ENCODE measurements around the gene STK11IP. TPM values are rescaled to one million over a fixed set of nuclear protein-coding genes. Genes with fewer than 3 reads are reported as not detected.

STK11IP gene
- total RNA-seq, 1 experiment from 2014 or later, result 29.3 TPM

GRCh38 chr2:219658196-219658846 is 60.7 kb downstream of the STK11IP start:
- intact Hi-C loops (cut with micrococcal nuclease; ENCODE audit: unreplicated experiment), result no loop called here
- no peak for TF ChIP-seq CTCF (IDR thresholded peaks at IDR 0.05; ENCODE audit: unreplicated experiment)
- DNase-seq, result no peak
- Mint-ChIP-seq H3K4me1 (ENCODE audit: low read depth, unreplicated experiment) (peaks cover 34% of the 10 kb centered on the region), H3K36me3 (ENCODE audit: insufficient read depth, unreplicated experiment) (peaks cover 12% of the 10 kb centered on the region), H3K27me3 (ENCODE audit: unreplicated experiment) (no peaks in the 10 kb centered on the region), H3K27ac (ENCODE audit: unreplicated experiment) (no peak overlapping the region), H3K9me3 (ENCODE audit: low read depth, unreplicated experiment) (peaks cover 16% of the 10 kb centered on the region), H3K4me3 (ENCODE audit: low read depth, unreplicated experiment) (no peak overlapping the region)
- CTCF ChIA-PET, result no interaction called here
- no TSS peak for BruUV-seq (replicated peaks)

GRCh38 chr2:219658874-219659273 is 61.2 kb downstream of the STK11IP start:
- peaks cover 12% of the 10 kb centered on the region for H3K36me3 Mint-ChIP-seq (ENCODE audit: insufficient read depth, unreplicated experiment)
- intact Hi-C loops (cut with micrococcal nuclease; ENCODE audit: unreplicated experiment), result no loop called here
- TF ChIP-seq CTCF (IDR thresholded peaks at IDR 0.05; ENCODE audit: unreplicated experiment), result no peak
- CTCF ChIA-PET, result no interaction called here
- no peak overlapping the region for H3K4me3 Mint-ChIP-seq (ENCODE audit: low read depth, unreplicated experiment)
- peaks cover 40% of the 10 kb centered on the region for H3K4me1 Mint-ChIP-seq (ENCODE audit: low read depth, unreplicated experiment)
- peaks cover 18% of the 10 kb centered on the region for H3K9me3 Mint-ChIP-seq (ENCODE audit: low read depth, unreplicated experiment)
- H3K27ac Mint-ChIP-seq (ENCODE audit: unreplicated experiment), result no peak overlapping the region
- no peaks in the 10 kb centered on the region for H3K27me3 Mint-ChIP-seq (ENCODE audit: unreplicated experiment)
- BruUV-seq (replicated peaks), result no TSS peak
- no peak for DNase-seq

- peak overlapping the region; percentile 5 for H3K4me3 Mint-ChIP-seq (ENCODE audit: low read depth, unreplicated experiment)
- peak overlapping the region; percentile 89 for H3K27ac Mint-ChIP-seq (ENCODE audit: unreplicated experiment)
- CTCF ChIA-PET, result interaction anchor here (0.7 to 2.7 kb wide), 5 partner anchors 16 to 28 kb away, joined by 3 to 14 read pairs (median 6); no protein-coding TSS in a partner anchor
- intact Hi-C loops (cut with micrococcal nuclease; ENCODE audit: unreplicated experiment), result no loop called here
- H3K9me3 Mint-ChIP-seq (ENCODE audit: low read depth, unreplicated experiment), result peaks cover 14% of the 10 kb centered on the region
- no peak for TF ChIP-seq CTCF (IDR thresholded peaks at IDR 0.05; ENCODE audit: unreplicated experiment)
- TSS peak; percentile 82 for BruUV-seq (replicated peaks)
- no peaks in the 10 kb centered on the region for H3K27me3 Mint-ChIP-seq (ENCODE audit: unreplicated experiment)
- DNase-seq, result peak; percentile 39
- peaks cover 42% of the 10 kb centered on the region for H3K4me1 Mint-ChIP-seq (ENCODE audit: low read depth, unreplicated experiment)
- peaks cover 12% of the 10 kb centered on the region for H3K36me3 Mint-ChIP-seq (ENCODE audit: insufficient read depth, unreplicated experiment)
Measured at GRCh38 chr2:219661197-219661954, 63.7 kb downstream of the STK11IP start.

- Mint-ChIP-seq H3K4me1 (ENCODE audit: low read depth, unreplicated experiment) (peaks cover 42% of the 10 kb centered on the region), H3K27me3 (ENCODE audit: unreplicated experiment) (no peaks in the 10 kb centered on the region), H3K9me3 (ENCODE audit: low read depth, unreplicated experiment) (peaks cover 12% of the 10 kb centered on the region), H3K36me3 (ENCODE audit: insufficient read depth, unreplicated experiment) (peaks cover 12% of the 10 kb centered on the region), H3K4me3 (ENCODE audit: low read depth, unreplicated experiment) (peak overlapping the region; percentile 5), H3K27ac (ENCODE audit: unreplicated experiment) (peak overlapping the region; percentile 89)
- no TSS peak for BruUV-seq (replicated peaks)
- TF ChIP-seq CTCF (IDR thresholded peaks at IDR 0.05; ENCODE audit: unreplicated experiment), result no peak
- peak; percentile 60 for DNase-seq
- intact Hi-C loops (cut with micrococcal nuclease; ENCODE audit: unreplicated experiment), result loop anchor here (1.0 kb wide), 1 partner anchor 26 kb away; no protein-coding TSS in a partner anchor
- CTCF ChIA-PET, result interaction anchor here (0.7 to 2.7 kb wide), 6 partner anchors 17 to 27 kb away, joined by 3 to 14 read pairs (median 6); no protein-coding TSS in a partner anchor
Measured at GRCh38 chr2:219661955-219662395, 64.3 kb downstream of the STK11IP start.
